Gastrocnemius medialis (tissue), 4 donors: ENCODE measurements around the gene PRL. TPM values are rescaled to one million over a fixed set of nuclear protein-coding genes. Genes with fewer than 3 reads are reported as not detected.

Experiments used
- ATAC-seq, 2 donors: fragments of 150-250 bp; one replicate each; pipeline ENCODE4 v1.9.1; 2016
- DNase-seq, 2 donors: peaks; one replicate each; pipeline ENCODE4 v3.0.0-alpha.2; 2019
- H3K27ac ChIP-seq, 4 donors: fragments of 200-600 bp; sonication (generic); 1 replicate in 1 of 4; 2 replicates in 3 of 4; pipeline ENCODE4 v1.5.1; 2016 to 2018; ENCODE audit warnings: mild to moderate bottlenecking in 2 of 4, moderate library complexity in 1 of 4
- H3K27me3 ChIP-seq, 3 donors: fragments of 200-600 bp; sonication (generic) in 2 of 3; 1 replicate in 1 of 3; 2 replicates in 2 of 3; pipeline versions ENCODE4 v1.5.1 to v1.6.0; 2016 to 2019; ENCODE audit warnings: mild to moderate bottlenecking in 1 of 3, moderate library complexity in 1 of 3
- H3K36me3 ChIP-seq, 2 donors: fragments of 200-600 bp; sonication (generic) in 1 of 2; one replicate each; pipeline ENCODE4 v1.5.1; 2017 to 2018
- H3K4me1 ChIP-seq, 2 donors: fragments of 200-600 bp; sonication (generic) in 1 of 2; one replicate each; pipeline ENCODE4 v1.5.1; 2016 to 2017; ENCODE audit warnings: mild to moderate bottlenecking in 2 of 2
- H3K4me3 ChIP-seq, 4 donors: fragments of 200-600 bp; sonication (generic) in 3 of 4; 1 replicate in 1 of 4; 2 replicates in 3 of 4; pipeline ENCODE4 v1.5.1; 2016 to 2019; ENCODE audit warnings: mild to moderate bottlenecking in 2 of 4
- H3K9me3 ChIP-seq, 3 donors: fragments of 200-600 bp; sonication (generic) in 2 of 3; 1 replicate in 1 of 3; 2 replicates in 2 of 3; pipeline ENCODE4 v1.5.1; 2016 to 2019
- CTCF ChIP-seq, 5 experiments: fragments of 450-650 bp in 3 of 5; fragments of 200-600 bp in 2 of 5; sonication (generic) in 2 of 5; IDR thresholded peaks in 4 of 5; conservative IDR thresholded peaks in 1 of 5; 1 replicate in 4 of 5; 2 replicates in 1 of 5; pipeline ENCODE4 v1.5.1; 2016 to 2019; ENCODE audit warnings: antibody characterized with exemption in 5 of 5, mild to moderate bottlenecking in 3 of 5, moderate library complexity in 3 of 5
- POLR2A ChIP-seq, 2 donors: fragments of 450-650 bp; IDR thresholded peaks; one replicate each; pipeline ENCODE4 v1.6.1; 2017; ENCODE audit warnings: antibody characterized with exemption in 2 of 2, mild to moderate bottlenecking in 2 of 2, moderate library complexity in 2 of 2
- in situ Hi-C, 4 donors: fragments of 200-750 bp; cut with MboI; loops; one replicate each; pipeline versions ENCODE4 v1.15.0 to v1.8.0; 2017; ENCODE audit warnings: low sequenced_read_pairs in 4 of 4
- intact Hi-C: fragments of 100-400 bp; cut with DNase I; formaldehyde crosslinking; loops from one replicate; pipeline ENCODE4 v1.15.1; 2023; ENCODE audit warnings: low total_unique reads
- total RNA-seq, 4 donors: library from RNA; depleted of rRNA; stranded (reverse); fragments of >200 nt; gene quantifications; one replicate each; pipeline versions ENCODE4 v1.1.0 to v1.2.3, GENCODE V29; 2016

PRL gene
- total RNA-seq, 4 donors from 2014 or later: not detected

DNA sequence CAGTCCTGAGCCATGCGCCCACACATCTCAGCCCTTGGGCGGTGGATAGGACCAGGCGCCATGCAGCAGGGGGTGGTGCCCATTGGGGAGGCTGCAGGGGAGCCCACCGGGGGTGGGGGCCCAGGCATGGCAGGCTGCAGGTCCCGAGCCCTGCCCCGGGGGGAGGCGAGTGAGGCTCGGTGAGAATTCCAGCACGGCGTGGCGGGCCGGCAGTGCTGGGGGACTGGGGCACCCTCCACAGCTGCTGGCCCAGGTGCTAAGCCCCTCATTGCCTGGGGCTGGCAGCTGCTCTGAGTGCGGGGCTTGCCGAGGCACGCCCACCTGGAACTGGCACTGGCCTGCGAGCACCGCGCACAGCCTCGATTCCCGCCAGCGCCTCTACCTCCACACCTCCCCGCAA, 21.6 kb upstream of the PRL start:
- no peak for DNase-seq
- Histone ChIP-seq H3K27me3 (no peaks in the 10 kb centered on the region), H3K4me1 (no peaks in the 10 kb centered on the region), H3K36me3 (no peaks in the 10 kb centered on the region), H3K9me3 (no peaks in the 10 kb centered on the region), H3K27ac (no peak overlapping the region), H3K4me3 (no peak overlapping the region)
- TF ChIP-seq CTCF (IDR thresholded peaks at IDR 0.05 in 4 of 5, conservative IDR thresholded peaks at IDR 0.05 in 1 of 5) (no peak), POLR2A (IDR thresholded peaks at IDR 0.05) (no peak)
- no peak for ATAC-seq
- intact Hi-C loops (no loop called here), in situ Hi-C loops (no loop called here)

GRCh38 chr6:22313796-22314195, 17.0 kb upstream of the PRL start:
- no peaks in the 10 kb centered on the region for H3K36me3 ChIP-seq
- in situ Hi-C loops (no loop called here), intact Hi-C loops (no loop called here)
- H3K27ac ChIP-seq: no peak overlapping the region
- no peaks in the 10 kb centered on the region for H3K27me3 ChIP-seq
- no peak for ATAC-seq
- H3K9me3 ChIP-seq: no peaks in the 10 kb centered on the region
- TF ChIP-seq POLR2A (IDR thresholded peaks at IDR 0.05): no peak
- no peak overlapping the region for H3K4me3 ChIP-seq
- DNase-seq: no peak
- H3K4me1 ChIP-seq: no peaks in the 10 kb centered on the region

DNA sequence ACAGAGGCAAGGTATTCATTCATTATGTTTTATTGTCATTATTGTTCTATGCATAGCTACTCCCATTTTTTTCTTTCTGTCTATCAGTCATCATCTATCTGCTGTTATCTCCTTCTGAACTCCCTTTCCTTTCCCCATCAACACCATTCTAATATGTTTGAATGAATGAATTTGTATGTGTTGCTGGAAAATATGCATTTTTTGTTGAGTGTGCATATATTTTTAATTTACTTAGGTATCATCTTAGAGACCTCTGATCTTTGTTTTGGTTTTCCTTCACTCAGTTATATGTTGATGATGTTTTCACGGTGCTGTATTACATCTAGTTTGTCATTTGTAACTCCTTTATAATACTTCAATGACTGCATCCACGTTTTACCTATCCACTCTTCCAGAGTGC, 12.1 kb upstream of the PRL start:
- DNase-seq: no peak
- TF ChIP-seq POLR2A (IDR thresholded peaks at IDR 0.05) (no peak), CTCF (IDR thresholded peaks at IDR 0.05 in 4 of 5, conservative IDR thresholded peaks at IDR 0.05 in 1 of 5) (no peak)
- Histone ChIP-seq H3K27ac (no peak overlapping the region), H3K4me1 (peaks cover 0 to 4% of the 10 kb centered on the region in 2 donors), H3K36me3 (no peaks in the 10 kb centered on the region), H3K9me3 (no peaks in the 10 kb centered on the region), H3K27me3 (no peaks in the 10 kb centered on the region), H3K4me3 (no peak overlapping the region)
- ATAC-seq: no peak
- intact Hi-C loops (no loop called here), in situ Hi-C loops (no loop called here)

DNA sequence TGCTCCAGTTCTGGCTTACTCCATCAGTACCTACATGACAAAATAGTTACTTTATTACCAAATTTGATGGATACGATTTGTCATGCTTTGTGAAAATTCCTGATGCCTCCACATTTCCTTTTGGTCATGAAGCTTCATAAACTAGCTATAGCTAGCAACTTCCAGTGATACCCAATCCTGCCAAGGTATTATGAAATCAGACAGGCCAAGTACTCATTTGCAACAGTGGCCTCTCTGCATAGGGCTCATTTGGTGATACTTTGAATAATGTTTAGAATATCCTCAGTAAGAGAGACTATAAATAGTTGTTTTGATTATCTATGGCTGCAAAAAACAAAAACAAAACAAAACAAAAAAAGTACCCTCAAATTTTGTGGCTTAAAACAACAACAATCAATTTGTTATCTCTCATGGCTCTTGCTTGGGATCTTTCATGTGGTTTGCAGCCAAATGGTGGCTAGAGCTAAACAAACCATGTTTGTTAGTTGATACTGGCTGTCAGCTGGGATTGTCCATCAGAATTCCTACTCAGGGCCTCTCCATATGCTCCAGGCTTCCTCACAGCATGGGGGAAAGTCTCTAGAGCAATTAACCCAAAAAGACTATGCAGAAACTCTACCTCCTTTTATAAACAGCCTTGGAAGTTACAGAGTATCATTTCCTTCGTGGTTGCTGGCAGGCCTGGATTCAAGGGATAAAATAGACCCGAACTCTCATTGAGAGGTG, 10.1 kb upstream of the PRL start:
- no peaks in the 10 kb centered on the region for H3K9me3 ChIP-seq
- ATAC-seq (no peak), DNase-seq (no peak)
- in situ Hi-C loops: no loop called here
- no peak for TF ChIP-seq CTCF (IDR thresholded peaks at IDR 0.05 in 4 of 5, conservative IDR thresholded peaks at IDR 0.05 in 1 of 5)
- no peak for TF ChIP-seq POLR2A (IDR thresholded peaks at IDR 0.05)
- H3K36me3 ChIP-seq: no peaks in the 10 kb centered on the region
- no peak overlapping the region for H3K27ac ChIP-seq
- intact Hi-C loops: no loop called here
- peaks cover 0 to 4% of the 10 kb centered on the region in 2 donors for H3K4me1 ChIP-seq
- H3K4me3 ChIP-seq: no peak overlapping the region
- no peaks in the 10 kb centered on the region for H3K27me3 ChIP-seq

GRCh38 chr6:22302838-22303237, 6.0 kb upstream of the PRL start:
- DNase-seq (no peak), ATAC-seq (no peak)
- H3K36me3 ChIP-seq: no peaks in the 10 kb centered on the region
- TF ChIP-seq POLR2A (IDR thresholded peaks at IDR 0.05) (no peak), CTCF (IDR thresholded peaks at IDR 0.05 in 4 of 5, conservative IDR thresholded peaks at IDR 0.05 in 1 of 5) (no peak)
- no peak overlapping the region for H3K27ac ChIP-seq
- H3K27me3 ChIP-seq: no peaks in the 10 kb centered on the region
- in situ Hi-C loops (no loop called here), intact Hi-C loops (no loop called here)
- H3K9me3 ChIP-seq: no peaks in the 10 kb centered on the region
- H3K4me3 ChIP-seq: no peak overlapping the region
- peaks cover 0 to 4% of the 10 kb centered on the region in 2 donors for H3K4me1 ChIP-seq
